Measurements from ENCODE around the gene METTL25. TPM values are rescaled to one million over a fixed set of nuclear protein-coding genes. Genes with fewer than 3 reads are reported as not detected.

The METTL25 gene
- total RNA-seq, 1 experiment from 2014 or later = 4.1 TPM

GRCh38 chr12:82398879-82399278, 40.5 kb downstream of the METTL25 start:
- H3K9me3 Mint-ChIP-seq (ENCODE audit: unreplicated experiment) = peaks cover under 1% of the 10 kb centered on the region
- no peaks in the 10 kb centered on the region for H3K36me3 Mint-ChIP-seq (ENCODE audit: insufficient read depth, unreplicated experiment)
- BruUV-seq (replicated peaks) = no TSS peak
- intact Hi-C loops (cut with micrococcal nuclease) = no loop called here
- no peak for TF ChIP-seq CTCF (IDR thresholded peaks at IDR 0.05; ENCODE audit: unreplicated experiment)
- DNase-seq (ENCODE audit: unreplicated experiment) = no peak
- H3K27ac Mint-ChIP-seq (ENCODE audit: low read depth, unreplicated experiment) = no peak overlapping the region
- H3K27me3 Mint-ChIP-seq (ENCODE audit: insufficient read depth, unreplicated experiment) = no peaks in the 10 kb centered on the region
- H3K4me3 Mint-ChIP-seq (ENCODE audit: unreplicated experiment) = no peak overlapping the region
- H3K4me1 Mint-ChIP-seq (ENCODE audit: insufficient read depth, unreplicated experiment) = no peaks in the 10 kb centered on the region
- POLR2A ChIA-PET = interaction anchor here (0.8 kb wide), 1 partner anchor 10 kb away, joined by 3 read pairs; no protein-coding TSS in a partner anchor
- CTCF ChIA-PET = interaction anchor here (0.6 to 2.7 kb wide), 6 partner anchors 16 to 905 kb away, joined by 3 to 9 read pairs (median 3); partner anchors contain the start of genes CCDC59 and METTL25

- ChIA-PET CTCF (interaction anchor here (0.6 to 2.7 kb wide), 2 partner anchors 43 to 121 kb away, joined by 3 to 9 read pairs; partner anchors contain the start of genes CCDC59 and METTL25), POLR2A (no interaction called here)
- no peak for DNase-seq (ENCODE audit: unreplicated experiment)
- Mint-ChIP-seq H3K27me3 (ENCODE audit: insufficient read depth, unreplicated experiment) (no peaks in the 10 kb centered on the region), H3K4me1 (ENCODE audit: insufficient read depth, unreplicated experiment) (no peaks in the 10 kb centered on the region), H3K36me3 (ENCODE audit: insufficient read depth, unreplicated experiment) (no peaks in the 10 kb centered on the region), H3K9me3 (ENCODE audit: unreplicated experiment) (no peaks in the 10 kb centered on the region), H3K27ac (ENCODE audit: low read depth, unreplicated experiment) (no peak overlapping the region), H3K4me3 (ENCODE audit: unreplicated experiment) (no peak overlapping the region)
- TF ChIP-seq CTCF (IDR thresholded peaks at IDR 0.05; ENCODE audit: unreplicated experiment) = no peak
- no TSS peak for BruUV-seq (replicated peaks)
- intact Hi-C loops (cut with micrococcal nuclease) = no loop called here
These were observed 42.5 kb downstream of the METTL25 start for GRCh38 chr12:82400819-82401218.

- Mint-ChIP-seq H3K27ac (ENCODE audit: low read depth, unreplicated experiment) (no peak overlapping the region), H3K4me1 (ENCODE audit: insufficient read depth, unreplicated experiment) (peaks cover 6% of the 10 kb centered on the region), H3K27me3 (ENCODE audit: insufficient read depth, unreplicated experiment) (no peaks in the 10 kb centered on the region), H3K36me3 (ENCODE audit: insufficient read depth, unreplicated experiment) (no peaks in the 10 kb centered on the region), H3K4me3 (ENCODE audit: unreplicated experiment) (no peak overlapping the region), H3K9me3 (ENCODE audit: unreplicated experiment) (no peaks in the 10 kb centered on the region)
- DNase-seq (ENCODE audit: unreplicated experiment) = no peak
- TF ChIP-seq CTCF (IDR thresholded peaks at IDR 0.05; ENCODE audit: unreplicated experiment) = no peak
- ChIA-PET POLR2A (no interaction called here), CTCF (no interaction called here)
- intact Hi-C loops (cut with micrococcal nuclease) = no loop called here
- no TSS peak for BruUV-seq (replicated peaks)
These were observed 48.3 kb downstream of the METTL25 start for GRCh38 chr12:82406651-82407050.

- ChIA-PET POLR2A (no interaction called here), CTCF (no interaction called here)
- Mint-ChIP-seq H3K36me3 (ENCODE audit: insufficient read depth, unreplicated experiment) (no peaks in the 10 kb centered on the region), H3K4me1 (ENCODE audit: insufficient read depth, unreplicated experiment) (peaks cover 11% of the 10 kb centered on the region), H3K27ac (ENCODE audit: low read depth, unreplicated experiment) (no peak overlapping the region), H3K27me3 (ENCODE audit: insufficient read depth, unreplicated experiment) (no peaks in the 10 kb centered on the region), H3K4me3 (ENCODE audit: unreplicated experiment) (no peak overlapping the region), H3K9me3 (ENCODE audit: unreplicated experiment) (no peaks in the 10 kb centered on the region)
- no peak for TF ChIP-seq CTCF (IDR thresholded peaks at IDR 0.05; ENCODE audit: unreplicated experiment)
- BruUV-seq (replicated peaks) = no TSS peak
- intact Hi-C loops (cut with micrococcal nuclease) = no loop called here
- DNase-seq (ENCODE audit: unreplicated experiment) = no peak
These were observed 49.2 kb downstream of the METTL25 start for GRCh38 chr12:82407481-82407880.

All from MCF 10A (cell line).